Measurements from ENCODE around the gene PUM1. TPM values are rescaled to one million over a fixed set of nuclear protein-coding genes. Genes with fewer than 3 reads are reported as not detected.

Gene PUM1
- 97.4 and 98.9 TPM in 2 replicates for total RNA-seq
- 63.2 and 68.6 TPM in 2 replicates for polyA plus RNA-seq

DNA sequence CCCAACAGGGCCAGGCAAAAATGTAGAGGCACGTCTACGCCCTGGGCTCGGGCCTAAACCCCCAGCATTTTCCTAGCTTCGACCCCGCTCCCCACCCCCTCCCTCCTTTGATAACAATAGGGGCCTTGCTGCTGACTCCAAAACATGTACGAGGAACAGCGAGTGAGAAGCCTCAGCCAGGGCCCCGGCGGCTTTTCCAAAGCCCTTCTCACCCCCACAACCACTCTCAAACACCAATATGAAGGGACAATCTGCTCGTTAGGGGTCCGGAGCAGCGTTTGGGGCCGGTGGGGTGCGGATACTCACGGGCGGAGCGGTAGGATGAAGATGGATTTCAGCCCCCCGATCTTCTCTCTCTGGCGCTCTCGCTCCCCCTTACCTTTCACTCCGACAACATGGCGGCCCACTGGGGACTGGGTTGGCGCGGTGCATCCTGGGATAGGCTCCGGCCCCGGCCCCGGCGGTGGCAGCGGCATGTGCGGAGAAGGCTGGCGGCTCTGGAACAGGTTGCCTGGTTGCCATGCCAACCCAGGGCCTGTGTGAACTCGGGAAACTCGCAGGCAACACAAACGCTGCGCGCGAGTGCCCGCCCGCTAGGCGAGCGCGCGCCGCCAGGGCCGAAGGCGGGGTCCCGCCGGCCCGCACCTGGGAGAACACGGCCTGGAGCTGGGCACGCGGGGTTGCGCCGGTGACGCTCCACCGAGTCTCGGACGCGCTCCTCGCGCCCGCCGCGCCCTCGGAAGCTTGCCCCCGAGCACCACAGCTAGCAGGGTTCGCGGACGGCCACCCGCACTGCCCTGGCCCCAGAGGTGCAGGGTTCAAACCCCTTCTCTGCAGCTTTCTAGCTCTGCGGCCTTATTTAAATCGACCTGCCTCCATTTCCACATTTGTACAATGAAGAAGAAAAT is at the start of gene PUM1:
PUM1 (minus strand) TSS at position 408 of the 908 bp plus-strand sequence. CDS start 6,151 bp downstream, outside the sequence.
- TF ChIP-seq EZH2phosphoT487 (IDR thresholded peaks at IDR 0.05; ENCODE audit: low read depth, severe bottlenecking, unreplicated experiment): no peak
- TF ChIP-seq, protein P1, sequence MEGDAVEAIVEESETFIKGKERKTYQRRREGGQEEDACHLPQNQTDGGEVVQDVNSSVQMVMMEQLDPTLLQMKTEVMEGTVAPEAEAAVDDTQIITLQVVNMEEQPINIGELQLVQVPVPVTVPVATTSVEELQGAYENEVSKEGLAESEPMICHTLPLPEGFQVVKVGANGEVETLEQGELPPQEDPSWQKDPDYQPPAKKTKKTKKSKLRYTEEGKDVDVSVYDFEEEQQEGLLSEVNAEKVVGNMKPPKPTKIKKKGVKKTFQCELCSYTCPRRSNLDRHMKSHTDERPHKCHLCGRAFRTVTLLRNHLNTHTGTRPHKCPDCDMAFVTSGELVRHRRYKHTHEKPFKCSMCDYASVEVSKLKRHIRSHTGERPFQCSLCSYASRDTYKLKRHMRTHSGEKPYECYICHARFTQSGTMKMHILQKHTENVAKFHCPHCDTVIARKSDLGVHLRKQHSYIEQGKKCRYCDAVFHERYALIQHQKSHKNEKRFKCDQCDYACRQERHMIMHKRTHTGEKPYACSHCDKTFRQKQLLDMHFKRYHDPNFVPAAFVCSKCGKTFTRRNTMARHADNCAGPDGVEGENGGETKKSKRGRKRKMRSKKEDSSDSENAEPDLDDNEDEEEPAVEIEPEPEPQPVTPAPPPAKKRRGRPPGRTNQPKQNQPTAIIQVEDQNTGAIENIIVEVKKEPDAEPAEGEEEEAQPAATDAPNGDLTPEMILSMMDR (IDR thresholded peaks at IDR 0.05; ENCODE audit: poor library complexity): no peak
- TF ChIP-seq EZH2 (IDR thresholded peaks at IDR 0.05; ENCODE audit: borderline replicate concordance): no peak
- H2AFZ ChIP-seq: peak within 1 kb of the TSS; percentile 92
- 2% methylated on average over 71 of the region's 72 CpGs for WGBS (ENCODE audit: low lambda C conversion rate, missing lambda C conversion rate)

DNA sequence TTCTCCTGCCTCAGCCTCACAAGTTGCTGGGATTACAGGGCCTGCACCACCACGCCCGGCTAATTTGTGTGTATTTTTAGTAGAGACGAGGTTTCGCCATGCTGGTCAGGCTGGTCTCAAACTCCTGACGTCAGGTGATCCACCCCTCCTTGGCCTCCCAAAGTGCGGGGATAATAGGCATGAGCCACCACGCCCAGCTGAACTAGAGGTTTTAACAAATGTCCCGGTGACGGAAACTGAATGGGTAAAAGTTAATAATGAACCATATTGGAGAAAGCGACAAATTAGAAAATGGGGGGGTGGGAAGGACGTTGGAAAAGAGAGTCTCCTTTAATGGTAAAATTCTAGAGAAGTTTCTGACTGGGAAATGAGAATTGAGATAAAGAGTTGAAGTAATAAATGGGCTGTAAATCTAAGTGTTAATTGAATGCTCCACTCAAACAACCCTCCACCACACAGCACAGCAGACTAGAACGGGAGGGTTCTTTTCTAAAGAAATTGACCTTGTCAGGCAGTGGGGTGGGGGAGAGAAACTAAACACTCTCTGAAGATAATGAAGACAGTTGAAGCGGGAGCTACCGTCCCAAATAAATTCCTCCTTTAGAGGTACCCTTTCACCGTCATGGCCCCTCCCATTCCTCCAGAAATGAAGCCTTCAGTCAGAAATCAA is 46.9 kb upstream of the PUM1 start:
- Histone ChIP-seq H3K27ac (peak overlapping the region; percentile 81), H3K4me3 (no peak overlapping the region), H2AFZ (no peak overlapping the region), H4K20me1 (ENCODE audit: insufficient read depth, poor library complexity, severe bottlenecking) (no peaks in the 10 kb centered on the region), H3K4me2 (peak overlapping the region; percentile 37), H3K9me2 (replicated peaks; ENCODE audit: insufficient read depth) (no peaks in the 10 kb centered on the region), H3K27me3 (no peaks in the 10 kb centered on the region), H3K4me1 (ENCODE audit: insufficient read depth) (peaks cover 7% of the 10 kb centered on the region), H3K9me3 (ENCODE audit: low read depth) (no peaks in the 10 kb centered on the region), H3K79me2 (no peaks in the 10 kb centered on the region), H3K36me3 (replicated peaks; ENCODE audit: insufficient read depth, low read depth) (no peaks in the 10 kb centered on the region)
- TF ChIP-seq, protein P1 (IDR thresholded peaks at IDR 0.05; ENCODE audit: poor library complexity): no peak
- TF ChIP-seq EZH2phosphoT487 (IDR thresholded peaks at IDR 0.05; ENCODE audit: low read depth, severe bottlenecking, unreplicated experiment) (no peak), EZH2 (IDR thresholded peaks at IDR 0.05; ENCODE audit: borderline replicate concordance) (no peak)
- WGBS (ENCODE audit: low lambda C conversion rate, missing lambda C conversion rate): 55% methylated on average over 15 of the region's 15 CpGs
- DNase-seq (ENCODE audit: low spot score): peak; percentile 28

More for the DNA sequence above, at the start of gene PUM1:
- Histone ChIP-seq H3K4me2 (peak within 1 kb of the TSS; percentile 84), H3K9me3 (ENCODE audit: low read depth) (no peaks in the 10 kb centered on the region), H4K20me1 (ENCODE audit: insufficient read depth, poor library complexity, severe bottlenecking) (peaks cover 36% of the 10 kb centered on the region), H3K27me3 (no peaks in the 10 kb centered on the region), H3K36me3 (replicated peaks; ENCODE audit: insufficient read depth, low read depth) (no peaks in the 10 kb centered on the region), H3K9me2 (replicated peaks; ENCODE audit: insufficient read depth) (no peaks in the 10 kb centered on the region), H3K4me1 (ENCODE audit: insufficient read depth) (peaks cover 15% of the 10 kb centered on the region), H3K27ac (peak within 1 kb of the TSS; percentile 100), H3K79me2 (peaks cover 46% of the 10 kb centered on the region), H3K4me3 (peak within 1 kb of the TSS; percentile 88)
- peak; percentile 100 for DNase-seq (ENCODE audit: low spot score)

GRCh38 chr1:31111290-31111951 is 45.9 kb upstream of the PUM1 start:
- Histone ChIP-seq H3K4me1 (ENCODE audit: insufficient read depth) (peaks cover 7% of the 10 kb centered on the region), H3K27ac (peak overlapping the region; percentile 81), H3K4me2 (peak overlapping the region; percentile 10), H3K9me2 (replicated peaks; ENCODE audit: insufficient read depth) (no peaks in the 10 kb centered on the region), H4K20me1 (ENCODE audit: insufficient read depth, poor library complexity, severe bottlenecking) (no peaks in the 10 kb centered on the region), H3K79me2 (no peaks in the 10 kb centered on the region), H2AFZ (no peak overlapping the region), H3K4me3 (no peak overlapping the region), H3K27me3 (no peaks in the 10 kb centered on the region), H3K36me3 (replicated peaks; ENCODE audit: insufficient read depth, low read depth) (no peaks in the 10 kb centered on the region), H3K9me3 (ENCODE audit: low read depth) (no peaks in the 10 kb centered on the region)
- TF ChIP-seq, protein P1 (IDR thresholded peaks at IDR 0.05; ENCODE audit: poor library complexity): no peak
- TF ChIP-seq EZH2 (IDR thresholded peaks at IDR 0.05; ENCODE audit: borderline replicate concordance) (no peak), EZH2phosphoT487 (IDR thresholded peaks at IDR 0.05; ENCODE audit: low read depth, severe bottlenecking, unreplicated experiment) (no peak)
- peak; percentile 67 for DNase-seq (ENCODE audit: low spot score)
- WGBS (ENCODE audit: low lambda C conversion rate, missing lambda C conversion rate): 68% methylated on average over 8 of the region's 8 CpGs
